Stomach (tissue), 4 donors: Measurements from ENCODE around the gene MUC5B.

Source experiments
- POLR2A ChIP-seq, 4 donors: fragments of 450-650 bp; IDR thresholded peaks; one replicate each; pipeline ENCODE4 v1.6.1; 2016; ENCODE audit warnings: antibody characterized with exemption in 4 of 4, control low read depth in 2 of 4, mild to moderate bottlenecking in 1 of 4, moderate library complexity in 1 of 4
- POLR2AphosphoS5 ChIP-seq, 3 donors: sonication (generic); formaldehyde crosslinking; IDR thresholded peaks; one replicate each; pipeline ENCODE4 v1.6.1; 2016; ENCODE audit warnings: antibody characterized with exemption in 3 of 3

DNA sequence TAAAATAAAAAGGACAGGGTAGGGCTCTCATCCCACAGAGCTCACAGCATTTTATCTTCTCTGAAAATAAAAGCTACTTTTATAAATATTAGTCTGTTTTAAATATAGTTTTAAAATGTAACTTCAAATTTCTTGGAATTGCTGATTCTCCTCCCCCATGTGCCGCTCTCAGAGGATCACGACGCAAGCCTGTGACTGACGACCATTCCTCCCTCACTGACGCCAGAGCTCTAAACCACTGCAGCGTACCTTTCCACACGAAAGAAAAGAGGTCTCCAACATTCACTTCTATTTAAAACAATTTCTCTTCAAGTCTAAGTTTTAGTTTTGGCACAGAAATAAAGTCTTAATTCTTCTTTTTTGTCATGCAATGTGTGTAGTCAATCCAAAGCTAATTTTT, 77.3 kb downstream of the MUC5B start:
- peak in 1 of 3 donors; percentile 50 for TF ChIP-seq POLR2AphosphoS5 (IDR thresholded peaks at IDR 0.05)
- no peak for TF ChIP-seq POLR2A (IDR thresholded peaks at IDR 0.05)
